IPS-15b (cell line): ENCODE data around the gene LY6G6F.

Source experiments
- H3K27me3 ChIP-seq: one replicate; pipeline ENCODE4 v1.6.1; 2013; ENCODE audit warnings: low read length; ENCODE audit not compliant: control insufficient read depth, insufficient read depth
- H3K36me3 ChIP-seq: one replicate; pipeline ENCODE4 v1.6.1; 2013; ENCODE audit warnings: low read length; ENCODE audit not compliant: control insufficient read depth, insufficient read depth
- H3K4me1 ChIP-seq: one replicate; pipeline ENCODE4 v1.6.1; 2013; ENCODE audit warnings: mild to moderate bottlenecking, low read length; ENCODE audit not compliant: control insufficient read depth, insufficient read depth
- H3K4me3 ChIP-seq: one replicate; pipeline ENCODE4 v1.5.1; 2013; ENCODE audit warnings: low read depth, low read length
- H3K9ac ChIP-seq: one replicate; pipeline ENCODE4 v1.6.1; 2013; ENCODE audit warnings: low read depth, mild to moderate bottlenecking, low read length
- H3K9me3 ChIP-seq: one replicate; pipeline ENCODE4 v1.6.1; 2013; ENCODE audit warnings: mild to moderate bottlenecking, low read length; ENCODE audit not compliant: control insufficient read depth, insufficient read depth

LY6G6F gene

GRCh38 chr6:31723245-31723979 is 16.7 kb downstream of the LY6G6F start, which contains the start of gene MPIG6B:
Gene MPIG6B (plus strand): TSS chr6:31723373. CDS start chr6:31723384, 11 bp downstream.
- no peak within 1 kb of the TSS for H3K9ac ChIP-seq

GRCh38 chr6:31723980-31724691 is 17.5 kb downstream of the LY6G6F start:
- no peaks in the 10 kb centered on the region for H3K27me3 ChIP-seq
- peaks cover 4% of the 10 kb centered on the region for H3K36me3 ChIP-seq
- no peak overlapping the region for H3K9ac ChIP-seq
- H3K9me3 ChIP-seq = no peaks in the 10 kb centered on the region
- H3K4me3 ChIP-seq = no peak overlapping the region
- no peaks in the 10 kb centered on the region for H3K4me1 ChIP-seq

More at GRCh38 chr6:31723245-31723979, 16.7 kb downstream of the LY6G6F start, which contains the start of gene MPIG6B:
- Histone ChIP-seq H3K36me3 (peaks cover 4% of the 10 kb centered on the region), H3K4me1 (no peaks in the 10 kb centered on the region), H3K9me3 (no peaks in the 10 kb centered on the region), H3K27me3 (no peaks in the 10 kb centered on the region), H3K4me3 (no peak within 1 kb of the TSS)

GRCh38 chr6:31725502-31726350 is 19.1 kb downstream of the LY6G6F start:
- H3K9me3 ChIP-seq = no peaks in the 10 kb centered on the region
- H3K4me3 ChIP-seq = no peak overlapping the region
- peaks cover 7% of the 10 kb centered on the region for H3K36me3 ChIP-seq
- H3K9ac ChIP-seq = no peak overlapping the region
- H3K4me1 ChIP-seq = no peaks in the 10 kb centered on the region
- H3K27me3 ChIP-seq = no peaks in the 10 kb centered on the region

GRCh38 chr6:31727034-31727716 is 20.5 kb downstream of the LY6G6F start:
- no peaks in the 10 kb centered on the region for H3K9me3 ChIP-seq
- H3K9ac ChIP-seq = no peak overlapping the region
- H3K4me3 ChIP-seq = no peak overlapping the region
- H3K36me3 ChIP-seq = peaks cover 8% of the 10 kb centered on the region
- no peaks in the 10 kb centered on the region for H3K4me1 ChIP-seq
- H3K27me3 ChIP-seq = no peaks in the 10 kb centered on the region

GRCh38 chr6:31727717-31728671 is 21.3 kb downstream of the LY6G6F start:
- H3K27me3 ChIP-seq = no peaks in the 10 kb centered on the region
- no peak overlapping the region for H3K9ac ChIP-seq
- H3K36me3 ChIP-seq = peaks cover 8% of the 10 kb centered on the region
- H3K9me3 ChIP-seq = no peaks in the 10 kb centered on the region
- H3K4me3 ChIP-seq = peak overlapping the region; percentile 93
- H3K4me1 ChIP-seq = no peaks in the 10 kb centered on the region

GRCh38 chr6:31728767-31729514 is 22.3 kb downstream of the LY6G6F start, which contains the start of gene DDAH2:
Gene DDAH2 (minus strand): TSS chr6:31729299. CDS start chr6:31729161, 138 bp downstream.
- H3K9ac ChIP-seq = peak within 1 kb of the TSS; percentile 26
- H3K36me3 ChIP-seq = peaks cover 16% of the 10 kb centered on the region
- H3K4me1 ChIP-seq = no peaks in the 10 kb centered on the region
- H3K4me3 ChIP-seq = peak within 1 kb of the TSS; percentile 93
- H3K9me3 ChIP-seq = no peaks in the 10 kb centered on the region
- no peaks in the 10 kb centered on the region for H3K27me3 ChIP-seq

- H3K4me3 ChIP-seq = peak overlapping the region; percentile 93
- no peaks in the 10 kb centered on the region for H3K27me3 ChIP-seq
- H3K9ac ChIP-seq = peak overlapping the region; percentile 26
- H3K36me3 ChIP-seq = peaks cover 19% of the 10 kb centered on the region
- peaks cover 5% of the 10 kb centered on the region for H3K4me1 ChIP-seq
- H3K9me3 ChIP-seq = no peaks in the 10 kb centered on the region
These were observed 22.9 kb downstream of the LY6G6F start for GRCh38 chr6:31729515-31729978.

- Histone ChIP-seq H3K36me3 (peaks cover 19% of the 10 kb centered on the region), H3K27me3 (no peaks in the 10 kb centered on the region), H3K4me3 (peak overlapping the region; percentile 93), H3K9me3 (no peaks in the 10 kb centered on the region), H3K9ac (peak overlapping the region; percentile 26), H3K4me1 (peaks cover 5% of the 10 kb centered on the region)
These were observed 23.4 kb downstream of the LY6G6F start for GRCh38 chr6:31729979-31730630.

GRCh38 chr6:31730631-31731086 is 24.0 kb downstream of the LY6G6F start:
- Histone ChIP-seq H3K9ac (no peak overlapping the region), H3K4me3 (peak overlapping the region; percentile 93), H3K4me1 (peaks cover 5% of the 10 kb centered on the region)

More at GRCh38 chr6:31730631-31731086, 24.0 kb downstream of the LY6G6F start:
- Histone ChIP-seq H3K36me3 (peaks cover 19% of the 10 kb centered on the region), H3K27me3 (no peaks in the 10 kb centered on the region), H3K9me3 (no peaks in the 10 kb centered on the region)
